MCF 10A (cell line): Measurements from ENCODE around the gene ATAD1. TPM values are rescaled to one million over a fixed set of nuclear protein-coding genes. Genes with fewer than 3 reads are reported as not detected.

Experiments
- BruUV-seq: library from RNA; stranded (reverse); fragments of 400-500 nt; replicated peaks from 2 replicates; lab custom pipeline; 2021; lab: Mats Ljungman, UMichigan
- CTCF ChIA-PET: fragments of 300-600 bp; sonication (Branson Sonifier 250); formaldehyde crosslinking; extraction: SDS; loops from one replicate; lab custom pipeline; 2021; ENCODE audit warnings: antibody characterized with exemption, inconsistent platforms; lab: Yijun Ruan, JAX
- POLR2A ChIA-PET: fragments of 300-600, 350-650 bp; sonication (Branson Sonifier 250); formaldehyde crosslinking; extraction: SDS; loops from one replicate; lab custom pipeline; 2020; ENCODE audit warnings: antibody characterized with exemption, inconsistent platforms; lab: Yijun Ruan, JAX
- DNase-seq: peaks from one replicate; pipeline ENCODE4 v3.0.0-alpha.2; 2018; ENCODE audit not compliant: unreplicated experiment
- H3K27ac Mint-ChIP-seq: one replicate; pipeline ENCODE4 v1.8.0; 2022; ENCODE audit warnings: mild to moderate bottlenecking, low read depth, mixed read lengths; ENCODE audit not compliant: unreplicated experiment
- H3K27me3 Mint-ChIP-seq: one replicate; pipeline ENCODE4 v1.8.0; 2022; ENCODE audit warnings: mixed read lengths; ENCODE audit not compliant: insufficient read depth, unreplicated experiment
- H3K36me3 Mint-ChIP-seq: one replicate; pipeline ENCODE4 v1.8.0; 2022; ENCODE audit warnings: mild to moderate bottlenecking, moderate library complexity, mixed read lengths; ENCODE audit not compliant: insufficient read depth, unreplicated experiment
- H3K4me1 Mint-ChIP-seq: one replicate; pipeline ENCODE4 v1.8.0; 2022; ENCODE audit warnings: mixed read lengths; ENCODE audit not compliant: insufficient read depth, unreplicated experiment
- H3K4me3 Mint-ChIP-seq: one replicate; pipeline ENCODE4 v1.8.0; 2022; ENCODE audit warnings: mild to moderate bottlenecking, moderate library complexity, mixed read lengths; ENCODE audit not compliant: unreplicated experiment
- H3K9me3 Mint-ChIP-seq: one replicate; pipeline ENCODE4 v1.8.0; 2022; ENCODE audit warnings: mixed read lengths; ENCODE audit not compliant: unreplicated experiment
- CTCF ChIP-seq: fragments of 200-600 bp; IDR thresholded peaks from one replicate; pipeline ENCODE4 v1.8.0; 2022; ENCODE audit warnings: antibody characterized with exemption, mild to moderate bottlenecking; ENCODE audit not compliant: unreplicated experiment
- intact Hi-C: fragments of 100-400 bp; cut with micrococcal nuclease; formaldehyde crosslinking; loops from 2 replicates; pipeline ENCODE4 v1.14.1; 2022
- total RNA-seq: library from RNA; stranded (reverse); gene quantifications from 2 replicates; pipeline ENCODE4 v1.2.3, GENCODE V29; 2022

ATAD1 gene
- total RNA-seq, 1 experiment from 2014 or later: 75.2 TPM

- Mint-ChIP-seq H3K36me3 (peaks cover 64% of the 10 kb centered on the region), H3K4me1 (peaks cover 5% of the 10 kb centered on the region), H3K4me3 (no peak overlapping the region), H3K27me3 (no peaks in the 10 kb centered on the region), H3K9me3 (no peaks in the 10 kb centered on the region), H3K27ac (peak overlapping the region; percentile 39)
- intact Hi-C loops: no loop called here
- no TSS peak for BruUV-seq
- DNase-seq: no peak
- TF ChIP-seq CTCF: no peak
- ChIA-PET POLR2A (no interaction called here), CTCF (interaction anchor here (0.6 kb wide), 1 partner anchor 1170 kb away, joined by 3 read pairs; no protein-coding TSS in a partner anchor)
Observed at GRCh38 chr10:87764072-87764934, 53.7 kb downstream of the ATAD1 start.

- Mint-ChIP-seq H3K4me1 (peaks cover 5% of the 10 kb centered on the region), H3K27ac (no peak overlapping the region), H3K9me3 (no peaks in the 10 kb centered on the region), H3K36me3 (peaks cover 56% of the 10 kb centered on the region), H3K4me3 (no peak overlapping the region), H3K27me3 (no peaks in the 10 kb centered on the region)
- ChIA-PET POLR2A (interaction anchor here (1.3 kb wide), 1 partner anchor 8 kb away, joined by 3 read pairs; no protein-coding TSS in a partner anchor), CTCF (interaction anchor here (0.7 to 2.1 kb wide), 2 partner anchors 230 to 862 kb away, joined by 3 to 5 read pairs; no protein-coding TSS in a partner anchor)
- no TSS peak for BruUV-seq
- no peak for TF ChIP-seq CTCF
- intact Hi-C loops: no loop called here
- DNase-seq: no peak
Observed at GRCh38 chr10:87763086-87763861, 54.8 kb downstream of the ATAD1 start.

- DNase-seq: peak; percentile 87
- H3K4me1 Mint-ChIP-seq: peaks cover 5% of the 10 kb centered on the region
- no peak overlapping the region for H3K4me3 Mint-ChIP-seq
- BruUV-seq: no TSS peak
- CTCF ChIA-PET: interaction anchor here (0.7 to 2.1 kb wide), 2 partner anchors 9 to 229 kb away, joined by 5 read pairs; no protein-coding TSS in a partner anchor
- H3K27me3 Mint-ChIP-seq: no peaks in the 10 kb centered on the region
- TF ChIP-seq CTCF: no peak
- no peaks in the 10 kb centered on the region for H3K9me3 Mint-ChIP-seq
- POLR2A ChIA-PET: interaction anchor here (1.0 to 2.5 kb wide), 3 partner anchors 9 to 18 kb away, joined by 3 to 12 read pairs (median 3); no protein-coding TSS in a partner anchor
- peaks cover 55% of the 10 kb centered on the region for H3K36me3 Mint-ChIP-seq
- peak overlapping the region; percentile 54 for H3K27ac Mint-ChIP-seq
- intact Hi-C loops: no loop called here
Observed at GRCh38 chr10:87761892-87762291, 56.1 kb downstream of the ATAD1 start.
